GM19025 (cell line): ENCODE measurements around the gene LRR1.
"Not testable (repeated sequence)": the region's sequence is repeated elsewhere in the genome, so short reads cannot be mapped to it uniquely, and the experiment has no call there.

ENCODE experiments used
- ATAC-seq: cut with Tn5 transposase; IDR thresholded peaks from one replicate; pipeline ENCODE4 v1.9.1; 2021; ENCODE audit warnings: mild to moderate bottlenecking, low read depth, moderate library complexity; ENCODE audit not compliant: unreplicated experiment

Gene LRR1

DNA sequence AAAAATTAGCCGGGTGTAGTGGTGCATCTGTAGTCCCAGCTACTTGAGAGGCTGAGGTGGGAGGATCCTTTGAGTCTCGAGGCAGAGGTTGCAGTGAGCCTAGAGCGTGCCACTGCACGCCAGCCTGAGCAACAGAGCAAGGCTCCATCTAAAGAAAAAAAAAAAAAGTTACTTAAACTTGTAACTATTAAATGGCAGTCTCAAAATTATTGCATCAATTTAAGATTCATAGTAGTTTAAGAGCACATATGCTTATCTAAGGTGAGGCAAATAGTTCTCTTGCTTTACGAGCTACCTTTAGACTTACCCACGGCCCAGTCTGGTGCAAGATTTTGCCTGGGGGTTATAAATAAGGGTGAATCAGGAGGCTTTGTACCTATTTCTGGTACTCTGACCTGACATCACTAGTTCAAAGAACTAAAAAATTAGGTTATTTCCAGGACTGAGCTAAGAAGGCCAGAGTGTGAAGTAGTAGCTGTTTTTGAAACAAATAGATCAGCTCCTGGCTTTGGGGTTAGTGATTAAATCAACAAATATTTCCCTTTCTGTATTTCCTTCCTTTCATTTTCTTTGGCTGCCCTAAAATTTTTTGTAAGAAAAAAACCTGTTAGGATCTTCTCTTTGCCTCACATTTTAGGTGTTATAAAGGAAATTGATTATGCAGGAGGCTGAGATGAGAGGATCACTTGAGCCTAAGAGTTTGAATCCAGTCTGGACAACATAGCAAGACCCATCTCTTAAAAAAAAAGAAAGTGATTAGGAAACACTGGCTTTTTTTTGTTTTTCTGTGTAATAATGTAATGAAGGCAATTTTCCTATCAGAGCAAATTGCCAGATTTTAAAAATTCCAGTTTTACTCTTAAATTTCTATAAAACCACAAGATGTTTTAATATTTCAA lies 25.4 kb downstream of the LRR1 start:
- ATAC-seq, result no peak

DNA sequence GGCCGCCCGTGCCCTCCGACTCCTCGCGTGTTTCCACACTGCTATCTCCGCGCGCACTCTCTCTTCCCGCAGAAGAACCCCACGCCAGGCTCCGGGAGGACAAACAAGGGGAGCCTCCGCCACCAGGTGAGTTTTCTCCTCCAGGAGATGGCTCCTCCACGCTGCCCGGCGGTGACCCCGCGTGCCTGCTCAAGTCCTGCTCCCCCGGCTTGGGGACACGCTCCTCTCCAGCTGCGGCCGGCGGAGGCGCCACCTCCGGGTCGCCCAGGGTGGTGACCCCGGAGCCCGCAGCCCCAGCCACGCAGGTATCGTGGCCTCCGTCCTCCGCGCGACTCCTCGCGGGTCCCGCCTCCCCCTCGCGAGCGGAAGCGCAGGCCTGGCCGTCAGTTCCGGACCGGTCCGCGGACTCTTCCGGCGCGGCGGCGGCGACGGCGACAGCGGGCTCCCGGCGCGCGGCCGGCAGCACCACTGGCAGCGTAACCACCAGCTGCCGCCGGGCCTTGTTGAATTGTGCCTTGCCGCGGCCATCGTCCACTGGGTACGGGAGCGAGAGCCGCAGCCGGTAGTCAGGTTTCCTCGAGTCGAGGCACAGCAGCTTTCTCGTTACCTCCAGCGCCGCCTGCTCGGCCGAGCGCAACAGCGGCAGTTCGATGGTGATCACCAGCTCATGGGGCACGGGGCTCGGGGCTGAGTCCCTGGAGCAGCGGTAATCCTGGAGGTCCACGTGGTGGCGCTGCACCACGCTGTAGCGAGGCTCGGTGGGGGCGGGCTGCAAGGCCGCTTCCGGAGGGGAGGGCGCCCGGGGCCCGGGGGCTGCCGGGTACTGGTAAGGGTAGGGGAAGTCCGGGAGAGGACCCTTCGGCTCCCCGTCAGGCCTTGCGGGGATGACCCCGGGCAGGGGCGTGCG lies 35.2 kb downstream of the LRR1 start:
- peak; percentile 77 for ATAC-seq

- ATAC-seq, result peak; percentile 21
Measured at GRCh38 chr14:49634547-49635334, 36.0 kb downstream of the LRR1 start, which contains the start of gene DNAAF2. Gene DNAAF2, minus strand, starts transcription at chr14:49635244. Its CDS starts 95 bp downstream, at chr14:49635149.

- no peak for ATAC-seq
Measured at GRCh38 chr14:49636866-49637265, 38.1 kb downstream of the LRR1 start.

- no peak for ATAC-seq
Measured at GRCh38 chr14:49637534-49638078, 38.9 kb downstream of the LRR1 start.

- ATAC-seq, result no peak
Measured at GRCh38 chr14:49640540-49641417, 42.0 kb downstream of the LRR1 start.

DNA sequence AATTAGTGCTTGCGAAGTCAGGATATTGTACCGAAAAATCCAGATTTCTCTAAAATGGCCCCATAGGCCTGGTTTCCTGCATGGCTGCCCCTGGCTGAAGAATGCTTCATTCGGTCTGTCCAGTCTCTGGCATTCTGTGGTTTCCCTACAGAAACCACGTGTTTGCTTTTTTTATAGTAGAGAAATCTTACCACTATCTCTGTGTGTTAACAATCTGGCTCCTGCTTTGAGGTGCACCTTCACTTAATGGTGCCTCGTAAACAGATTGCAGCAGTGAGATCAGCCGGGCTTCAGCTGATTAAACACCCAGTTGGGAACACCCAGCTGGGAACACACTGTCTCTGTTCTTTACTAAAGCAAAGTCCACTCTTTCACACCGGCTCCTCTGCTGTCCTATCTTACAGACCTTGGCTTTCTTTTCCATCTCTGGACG lies 43.0 kb downstream of the LRR1 start:
- no peak for ATAC-seq

DNA sequence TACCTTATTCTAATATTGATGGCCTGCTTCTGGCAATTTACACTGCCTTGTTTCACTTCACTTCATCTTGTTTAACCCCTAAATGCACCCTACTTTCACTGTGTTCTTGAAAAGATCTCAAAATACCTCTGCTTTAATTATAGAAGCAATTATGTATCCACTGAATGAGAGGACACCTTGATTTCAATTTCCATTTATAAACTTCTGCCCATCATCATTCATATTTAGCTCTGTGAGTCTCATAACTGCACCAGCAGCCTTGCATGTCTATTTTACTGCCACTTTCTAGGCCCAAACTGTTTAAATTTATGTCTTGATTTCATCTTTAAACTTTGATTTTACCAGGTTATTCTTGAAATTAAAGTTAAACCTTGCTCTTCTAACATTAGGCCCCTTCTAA lies 43.4 kb downstream of the LRR1 start:
- no peak for ATAC-seq

- no peak for ATAC-seq
Measured at GRCh38 chr14:49653508-49653907, 54.8 kb downstream of the LRR1 start.

DNA sequence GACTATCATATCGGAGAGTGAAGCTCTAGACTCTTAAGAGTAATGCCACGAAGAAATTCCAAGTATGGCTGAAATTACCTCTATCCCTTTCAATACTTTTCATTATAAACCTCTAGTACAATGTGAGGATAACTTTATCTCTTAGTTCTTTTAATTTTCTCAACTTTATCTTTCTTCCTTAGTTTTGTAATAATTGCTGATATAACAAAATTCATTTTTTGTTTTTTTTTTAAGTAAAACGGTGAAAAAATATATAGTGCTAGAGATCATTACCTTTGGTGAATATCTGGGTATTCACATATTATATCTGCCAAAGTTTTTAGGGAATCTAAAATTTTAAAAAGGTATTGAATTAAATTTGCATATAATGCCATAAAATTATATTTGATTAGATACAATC lies 55.8 kb downstream of the LRR1 start:
- ATAC-seq, result no peak

DNA sequence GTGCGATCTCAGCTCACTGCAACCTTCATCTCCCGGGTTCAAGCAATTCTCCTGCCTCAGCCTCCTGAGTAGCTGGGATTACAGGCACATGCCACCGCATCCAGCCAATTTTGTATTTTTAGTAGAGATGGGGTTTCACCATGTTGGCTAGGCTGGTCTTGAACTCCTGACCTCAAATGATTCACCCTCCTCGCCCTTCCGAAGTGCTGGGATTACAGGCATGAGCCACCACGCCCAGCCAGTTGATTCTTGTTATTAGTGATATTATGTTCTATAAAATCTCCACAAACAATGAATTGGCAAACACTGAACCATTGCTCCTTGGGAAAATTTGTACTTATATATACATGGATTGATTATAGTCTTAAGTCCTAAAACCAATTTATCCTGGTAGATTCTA lies 58.8 kb downstream of the LRR1 start:
- not testable (repeated sequence) for ATAC-seq

- no peak for ATAC-seq
Measured at GRCh38 chr14:49659526-49660455, 61.1 kb downstream of the LRR1 start.
